HFF-Myc (cell line): ENCODE data around the gene SOX13.
A peak's percentile ranks its signal among the peaks of the same experiment; 100 is the strongest.

Source experiments
- DNase-seq: peaks from one replicate; pipeline ENCODE4 v3.0.0-alpha.2; 2011; ENCODE audit warnings: low read depth; ENCODE audit errors: extremely low read depth
- H3K4me3 ChIP-seq: replicated peaks from 2 replicates; pipeline ENCODE4 v1.5.1; 2011; ENCODE audit warnings: low read depth, mild to moderate bottlenecking, control low read depth, low read length
- TF ChIP-seq, protein P1 (sequence below): IDR thresholded peaks from 2 replicates; pipeline ENCODE4 v1.5.1; 2012; ENCODE audit warnings: mild to moderate bottlenecking, low read depth, low read length, control low read depth; ENCODE audit errors: missing control alignments

Gene SOX13

DNA sequence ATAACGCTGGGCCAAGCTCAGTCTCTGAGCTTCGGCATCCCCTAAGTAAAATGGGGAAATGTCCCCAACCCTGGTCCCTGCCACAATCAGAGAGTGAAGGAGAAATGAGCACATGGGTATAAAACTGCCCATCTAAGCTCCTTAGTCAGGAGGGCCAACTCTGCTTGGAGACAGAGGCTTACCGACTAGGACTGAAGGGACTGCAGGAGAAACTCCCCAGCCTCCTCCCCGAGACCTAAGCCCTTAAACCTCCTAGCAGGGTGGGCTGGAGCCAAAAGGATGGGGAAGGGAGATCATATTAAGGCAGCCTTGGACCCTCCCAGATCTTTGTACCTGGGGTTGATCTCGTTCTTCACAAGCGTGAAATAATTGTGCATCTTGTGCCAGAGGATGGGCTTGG is 73.4 kb downstream of the SOX13 start:
- TF ChIP-seq, protein P1, sequence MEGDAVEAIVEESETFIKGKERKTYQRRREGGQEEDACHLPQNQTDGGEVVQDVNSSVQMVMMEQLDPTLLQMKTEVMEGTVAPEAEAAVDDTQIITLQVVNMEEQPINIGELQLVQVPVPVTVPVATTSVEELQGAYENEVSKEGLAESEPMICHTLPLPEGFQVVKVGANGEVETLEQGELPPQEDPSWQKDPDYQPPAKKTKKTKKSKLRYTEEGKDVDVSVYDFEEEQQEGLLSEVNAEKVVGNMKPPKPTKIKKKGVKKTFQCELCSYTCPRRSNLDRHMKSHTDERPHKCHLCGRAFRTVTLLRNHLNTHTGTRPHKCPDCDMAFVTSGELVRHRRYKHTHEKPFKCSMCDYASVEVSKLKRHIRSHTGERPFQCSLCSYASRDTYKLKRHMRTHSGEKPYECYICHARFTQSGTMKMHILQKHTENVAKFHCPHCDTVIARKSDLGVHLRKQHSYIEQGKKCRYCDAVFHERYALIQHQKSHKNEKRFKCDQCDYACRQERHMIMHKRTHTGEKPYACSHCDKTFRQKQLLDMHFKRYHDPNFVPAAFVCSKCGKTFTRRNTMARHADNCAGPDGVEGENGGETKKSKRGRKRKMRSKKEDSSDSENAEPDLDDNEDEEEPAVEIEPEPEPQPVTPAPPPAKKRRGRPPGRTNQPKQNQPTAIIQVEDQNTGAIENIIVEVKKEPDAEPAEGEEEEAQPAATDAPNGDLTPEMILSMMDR, result no peak
- DNase-seq, result no peak
- no peak overlapping the region for H3K4me3 ChIP-seq

DNA sequence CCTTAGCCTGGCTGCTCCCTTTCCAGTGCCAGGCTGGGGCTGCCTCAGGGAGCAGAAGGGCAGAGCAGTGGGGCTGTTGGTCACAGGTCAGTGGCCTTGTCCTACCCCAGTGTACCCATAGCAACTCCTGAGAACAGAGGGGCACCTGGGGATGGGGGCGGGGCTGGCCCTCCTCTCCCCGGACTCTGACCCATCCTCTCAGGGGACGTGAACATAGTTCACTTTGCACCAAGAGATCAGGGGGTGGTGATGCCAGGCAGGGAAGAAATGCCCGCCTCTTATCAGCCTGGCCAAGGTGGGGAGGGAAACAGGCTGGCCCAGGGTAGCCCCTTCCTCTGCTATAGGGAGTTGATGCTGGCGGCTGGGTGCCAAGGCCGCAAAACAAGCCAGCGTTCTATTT is 74.0 kb downstream of the SOX13 start:
- no peak overlapping the region for H3K4me3 ChIP-seq
- TF ChIP-seq, protein P1, result no peak
- DNase-seq, result no peak

DNA sequence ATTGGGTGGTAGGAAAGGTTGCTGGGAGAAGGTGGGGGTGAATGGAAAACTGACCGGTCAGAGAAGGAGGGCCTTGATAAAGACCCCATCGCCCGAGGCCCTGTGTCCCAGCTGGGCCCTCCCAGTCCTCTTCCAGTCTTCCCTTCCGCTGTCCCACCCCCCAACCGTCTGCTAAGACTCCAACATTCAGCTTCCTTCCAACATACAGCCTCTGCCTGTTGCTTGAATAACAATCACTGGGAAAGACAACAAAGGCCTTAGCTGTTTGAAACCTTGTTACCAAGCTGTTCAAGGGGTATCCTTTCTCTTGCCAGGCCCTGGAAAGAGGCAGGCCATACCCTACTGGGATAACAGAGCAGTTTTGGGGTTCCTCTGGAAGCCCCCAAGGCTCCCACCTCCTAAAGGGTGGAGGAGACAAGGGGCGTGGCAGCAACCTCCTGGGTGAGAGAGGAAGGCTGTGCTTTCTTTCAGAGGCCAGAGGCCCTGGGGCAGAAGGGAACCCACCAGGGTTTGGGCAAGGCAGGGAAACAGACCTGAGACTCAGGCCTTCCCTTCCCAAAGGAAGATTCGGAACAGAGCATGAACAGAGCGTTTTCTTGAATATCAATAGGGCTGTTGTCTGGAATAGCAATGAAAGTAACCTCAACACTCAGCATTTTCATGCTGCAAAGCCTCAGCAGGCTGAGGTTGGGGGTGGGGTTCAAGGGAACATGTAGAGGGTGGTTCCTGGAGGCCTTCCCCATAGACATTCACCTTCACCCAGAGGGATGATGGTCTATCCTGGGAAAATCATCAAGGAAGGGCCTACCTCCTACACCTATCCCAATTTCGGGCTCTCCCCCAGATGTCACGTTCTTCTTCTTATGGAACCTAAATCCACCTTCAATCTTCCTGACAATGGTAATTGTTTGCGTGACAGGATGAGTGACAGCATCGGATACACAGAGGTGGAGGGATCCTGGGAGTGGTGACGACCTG is 74.8 kb downstream of the SOX13 start:
- no peak overlapping the region for H3K4me3 ChIP-seq
- no peak for DNase-seq
- TF ChIP-seq, protein P1, result no peak

DNA sequence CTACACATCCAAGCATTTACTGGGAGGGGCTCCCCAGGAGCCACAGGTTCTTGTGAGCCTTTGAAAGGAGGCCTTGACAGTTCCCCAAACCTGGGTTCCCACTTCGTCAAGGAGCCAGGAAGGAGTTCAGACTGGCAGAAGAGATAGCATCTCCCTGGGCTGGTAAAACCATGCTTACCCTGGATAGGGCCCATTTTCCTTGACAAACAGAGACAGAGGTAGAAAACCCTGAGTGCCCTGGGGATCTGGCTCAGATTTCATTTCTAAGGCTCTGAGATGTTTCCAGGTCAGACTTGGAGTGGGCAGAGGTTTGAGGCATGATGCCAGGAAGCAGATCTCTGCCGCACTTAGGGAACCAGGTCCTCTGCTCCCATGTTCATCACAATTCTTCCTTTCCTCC is 76.2 kb downstream of the SOX13 start:
- TF ChIP-seq, protein P1, result no peak
- no peak overlapping the region for H3K4me3 ChIP-seq
- no peak for DNase-seq

DNA sequence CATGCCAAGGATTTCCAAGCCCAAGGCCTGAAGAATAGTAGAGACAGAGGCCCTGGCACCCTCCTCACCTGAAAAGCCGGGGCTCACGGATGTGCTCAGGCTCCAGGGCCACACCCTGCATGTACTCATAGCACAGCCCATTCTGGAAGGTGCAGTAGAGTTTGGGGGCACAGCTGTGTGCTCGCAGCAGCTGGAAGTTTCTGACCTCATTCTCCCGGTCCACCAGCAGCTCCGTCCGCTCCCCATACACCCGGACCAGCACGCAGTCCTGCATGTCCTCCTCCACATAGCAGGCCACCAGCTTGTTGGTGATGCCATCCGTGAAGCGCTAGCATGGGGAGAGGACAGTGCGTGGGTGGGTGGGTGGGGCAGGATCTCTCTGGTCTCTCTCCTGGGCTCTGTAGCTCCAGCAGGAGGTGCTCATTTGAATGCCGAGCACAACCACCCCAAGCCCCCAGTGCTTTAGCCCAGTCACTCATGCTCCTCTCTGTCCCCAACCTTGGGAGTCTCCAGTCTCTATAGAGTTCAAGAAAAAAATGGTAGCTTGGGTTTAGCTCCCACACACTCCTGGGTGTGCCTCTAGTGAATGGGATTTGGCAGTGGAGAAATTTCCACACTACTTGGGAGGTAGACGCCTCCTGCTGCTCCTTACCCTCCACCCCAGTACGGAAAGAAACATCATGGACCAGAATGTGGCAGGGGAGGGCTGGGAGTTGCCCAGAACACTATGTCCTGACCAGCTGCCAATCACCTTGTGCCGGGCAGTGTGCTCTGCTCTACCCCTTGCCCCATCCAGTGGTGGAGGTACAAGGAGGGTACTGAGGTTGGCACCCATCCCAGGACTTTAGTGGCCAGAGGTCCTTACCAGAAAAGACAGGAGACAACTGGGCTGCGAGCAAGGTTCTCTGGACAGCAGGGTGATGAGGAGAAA is 77.0 kb downstream of the SOX13 start:
- no peak for DNase-seq
- TF ChIP-seq, protein P1, result no peak
- H3K4me3 ChIP-seq, result no peak overlapping the region

DNA sequence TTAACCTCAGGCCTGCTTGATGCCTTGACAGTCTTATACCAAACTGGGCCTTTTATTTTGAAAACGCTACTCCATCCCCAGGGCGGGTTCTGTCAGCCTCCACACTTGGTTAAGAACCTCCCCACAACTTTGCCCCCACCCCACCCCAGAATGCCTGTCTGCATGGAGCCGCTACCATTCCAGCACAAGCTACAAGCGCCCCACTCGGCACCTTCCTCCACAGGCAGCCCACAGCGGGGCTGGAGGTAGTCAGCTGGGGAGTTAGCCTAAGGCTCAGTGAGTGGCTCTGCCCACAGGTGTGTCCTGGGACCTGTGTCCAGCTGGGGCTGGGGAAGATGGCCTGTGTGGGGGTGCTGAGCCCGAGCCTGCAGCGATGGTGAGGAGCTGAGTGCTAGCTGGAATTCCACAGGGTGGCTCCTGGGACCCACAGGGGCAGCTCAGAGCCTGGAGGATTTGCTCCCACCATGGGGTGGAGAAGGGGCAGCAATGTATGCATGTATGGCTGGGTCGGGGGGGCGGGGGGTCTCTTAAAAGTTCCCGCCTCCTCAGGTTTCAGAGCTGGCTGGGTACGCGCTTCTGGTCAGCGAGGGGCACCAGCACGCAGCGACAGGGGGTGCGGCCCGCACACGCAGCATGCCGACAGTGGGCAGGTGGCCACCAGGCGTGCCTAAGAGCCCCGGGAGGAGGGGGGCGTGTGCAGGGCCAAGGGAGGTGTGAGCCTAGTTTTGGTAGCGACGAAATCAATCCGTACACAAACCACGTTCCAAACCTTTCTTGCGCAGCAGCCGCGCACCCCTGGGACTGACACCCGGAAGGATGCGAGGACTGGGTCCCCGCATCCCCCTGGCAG is 78.0 kb downstream of the SOX13 start:
- DNase-seq, result no peak
- peak overlapping the region; percentile 50 for H3K4me3 ChIP-seq
- TF ChIP-seq, protein P1, result no peak
